ENCODE data around the gene FMN1.

The FMN1 gene

DNA sequence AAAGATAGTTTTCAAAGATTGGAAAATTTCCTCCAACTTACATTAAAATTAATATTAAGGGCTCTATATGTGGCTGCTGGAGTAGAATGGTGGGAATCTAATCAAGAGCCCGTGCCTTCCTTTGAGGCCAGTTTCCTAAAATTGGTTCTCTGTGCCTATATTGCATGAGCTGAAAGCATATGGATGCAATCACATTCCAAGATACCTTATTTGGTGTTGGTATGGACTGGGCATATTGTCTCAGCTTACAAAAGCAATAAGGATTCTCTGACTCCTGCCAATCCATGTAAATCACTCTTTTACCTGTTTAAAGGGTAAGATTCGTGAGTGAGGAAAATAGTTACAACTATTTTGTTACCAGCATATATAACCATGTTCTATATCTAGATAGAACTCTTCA lies 365.1 kb downstream of the FMN1 start:
- DNase-seq (ENCODE audit: low read depth in 2 of 2): no peak

DNA sequence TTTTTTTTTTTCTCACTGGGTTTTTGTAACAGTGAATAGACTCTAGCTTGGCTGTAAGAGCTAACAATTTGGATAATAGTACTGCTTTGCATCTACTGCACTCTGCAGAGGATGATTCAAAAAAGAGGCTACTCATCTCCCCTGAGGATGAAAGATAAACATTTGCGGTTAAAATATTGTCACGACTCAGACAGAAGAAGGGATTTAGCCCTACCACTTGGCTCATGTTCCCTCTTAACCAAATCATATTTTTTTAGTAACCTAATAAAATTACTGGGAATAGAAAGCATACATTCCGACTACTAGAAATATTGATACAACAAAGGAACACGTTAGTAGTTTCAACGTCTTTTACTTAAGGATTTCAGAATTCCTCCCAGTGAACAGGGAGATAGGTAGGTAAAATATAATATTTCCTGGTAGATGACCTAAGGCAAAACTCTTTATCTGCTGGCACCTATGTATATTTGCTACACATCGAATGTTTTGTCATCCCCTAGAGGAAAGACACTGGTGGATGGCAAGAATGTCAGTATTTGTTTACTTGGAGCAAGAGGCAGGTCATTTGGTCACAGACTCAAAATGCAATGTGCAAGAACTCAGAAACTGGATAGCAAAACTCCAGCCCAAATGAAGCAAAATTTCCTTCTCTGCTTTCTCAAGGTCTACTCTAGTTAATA lies 365.9 kb downstream of the FMN1 start:
- no peak for DNase-seq (ENCODE audit: low read depth in 2 of 2)

DNA sequence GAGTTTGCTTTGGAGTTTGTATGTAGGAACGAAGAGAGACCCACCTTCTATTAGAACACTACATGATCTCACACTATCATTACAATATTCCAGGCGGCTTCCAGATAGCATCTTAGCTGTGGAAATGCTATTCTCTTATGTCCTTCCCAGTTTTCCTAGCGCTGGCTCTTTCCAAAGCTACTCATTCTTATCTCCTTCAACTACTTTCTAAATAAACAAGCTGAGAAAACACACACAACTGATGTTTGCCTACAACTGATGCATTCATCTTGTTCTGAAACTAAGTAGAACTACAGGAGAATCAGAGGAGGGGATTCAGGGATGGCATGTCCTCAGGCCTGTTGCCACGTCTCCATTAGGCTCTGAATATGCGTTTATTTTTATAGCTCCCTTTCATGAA lies 367.8 kb downstream of the FMN1 start:
- DNase-seq (ENCODE audit: low read depth in 2 of 2): no peak

- no peak for DNase-seq (ENCODE audit: low read depth in 2 of 2)
Measured at GRCh38 chr15:32825219-32825618, 369.3 kb downstream of the FMN1 start.

DNA sequence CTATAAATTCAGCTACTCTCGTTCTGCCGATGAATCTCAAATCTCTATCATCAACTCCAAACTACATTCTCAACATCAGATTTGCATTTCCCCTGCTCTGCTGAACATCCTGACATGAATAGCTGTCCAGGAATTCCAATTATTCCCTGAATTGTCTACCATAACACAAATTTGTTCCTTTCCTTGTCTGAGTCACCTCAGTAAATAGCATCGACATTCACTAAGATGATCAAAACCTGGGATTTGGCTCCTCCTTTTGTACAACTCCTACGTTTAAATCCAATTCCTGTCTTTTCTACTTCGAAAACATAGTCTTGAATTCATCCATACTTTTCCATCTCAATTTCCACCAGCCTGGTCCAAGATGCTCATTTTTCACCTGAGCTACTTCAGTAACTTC lies 369.7 kb downstream of the FMN1 start:
- no peak for DNase-seq (ENCODE audit: low read depth in 2 of 2)

GRCh38 chr15:32823750-32824149 lies 370.8 kb downstream of the FMN1 start:
- no peak for DNase-seq (ENCODE audit: low read depth in 2 of 2)

DNA sequence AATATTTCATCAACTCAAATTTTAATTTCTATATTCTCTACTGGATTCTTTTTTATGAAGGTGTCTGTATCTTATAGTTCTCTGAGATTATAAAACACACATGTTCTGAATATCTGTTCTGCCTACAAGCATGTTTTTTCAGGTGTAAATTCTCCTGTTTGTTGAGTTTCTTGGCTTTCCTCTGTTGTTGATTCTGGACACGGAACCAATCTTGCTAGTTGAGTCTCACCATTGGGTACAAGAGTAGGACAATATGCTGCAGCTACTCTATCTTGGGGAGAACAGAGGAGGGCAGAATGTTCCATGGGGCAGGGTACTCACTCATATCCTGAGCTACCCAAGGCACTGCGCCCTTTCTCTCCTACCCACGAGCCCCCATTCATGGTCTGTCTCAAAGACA lies 371.8 kb downstream of the FMN1 start:
- no peak for DNase-seq (ENCODE audit: low read depth in 2 of 2)

GRCh38 chr15:32819448-32819847 lies 375.1 kb downstream of the FMN1 start:
- DNase-seq (ENCODE audit: low read depth in 2 of 2): no peak

GRCh38 chr15:32818758-32819447 lies 375.6 kb downstream of the FMN1 start:
- no peak for DNase-seq (ENCODE audit: low read depth in 2 of 2)

DNA sequence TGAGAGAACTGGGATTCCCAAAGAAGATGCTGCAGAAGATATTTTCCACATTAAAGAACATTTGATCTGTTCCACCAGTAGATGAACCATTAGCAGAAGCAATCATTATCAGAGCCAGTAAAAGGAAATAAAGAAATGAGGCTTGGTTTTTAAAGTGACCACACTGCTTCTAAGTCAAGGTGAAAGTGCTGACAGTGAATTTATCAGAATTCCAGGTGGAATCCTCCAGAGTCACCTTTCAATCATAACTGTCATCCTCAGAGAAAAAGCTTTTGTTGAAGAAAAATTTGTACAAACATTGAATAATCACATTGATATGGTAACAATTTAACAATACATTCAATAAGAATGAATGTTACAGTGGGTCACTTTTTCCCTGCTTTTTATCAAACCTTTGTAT lies 376.9 kb downstream of the FMN1 start:
- DNase-seq (ENCODE audit: low read depth in 2 of 2): no peak

- DNase-seq (ENCODE audit: low read depth in 2 of 2): no peak
Measured at GRCh38 chr15:32807331-32807730, 387.2 kb downstream of the FMN1 start.

DNA sequence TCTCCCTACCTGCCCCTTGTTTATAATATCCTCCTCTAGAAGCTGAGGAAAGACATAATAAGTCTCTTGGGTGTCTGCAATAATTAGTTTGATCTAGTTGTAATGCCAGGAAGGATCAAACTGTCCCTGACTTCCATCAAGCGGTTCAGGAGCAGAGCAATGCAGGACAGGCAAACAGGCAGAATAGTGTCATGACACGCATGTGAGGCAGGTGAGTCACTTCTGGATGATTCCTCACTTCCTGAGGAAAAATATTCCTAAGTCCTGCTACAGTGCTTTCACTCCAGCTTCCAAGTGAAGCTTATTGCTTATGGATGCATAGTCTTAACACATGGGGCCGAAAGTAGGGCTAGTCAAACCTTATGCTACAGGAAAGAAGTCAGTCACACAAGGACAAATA lies 390.9 kb downstream of the FMN1 start:
- no peak for DNase-seq (ENCODE audit: low read depth in 2 of 2)

DNA sequence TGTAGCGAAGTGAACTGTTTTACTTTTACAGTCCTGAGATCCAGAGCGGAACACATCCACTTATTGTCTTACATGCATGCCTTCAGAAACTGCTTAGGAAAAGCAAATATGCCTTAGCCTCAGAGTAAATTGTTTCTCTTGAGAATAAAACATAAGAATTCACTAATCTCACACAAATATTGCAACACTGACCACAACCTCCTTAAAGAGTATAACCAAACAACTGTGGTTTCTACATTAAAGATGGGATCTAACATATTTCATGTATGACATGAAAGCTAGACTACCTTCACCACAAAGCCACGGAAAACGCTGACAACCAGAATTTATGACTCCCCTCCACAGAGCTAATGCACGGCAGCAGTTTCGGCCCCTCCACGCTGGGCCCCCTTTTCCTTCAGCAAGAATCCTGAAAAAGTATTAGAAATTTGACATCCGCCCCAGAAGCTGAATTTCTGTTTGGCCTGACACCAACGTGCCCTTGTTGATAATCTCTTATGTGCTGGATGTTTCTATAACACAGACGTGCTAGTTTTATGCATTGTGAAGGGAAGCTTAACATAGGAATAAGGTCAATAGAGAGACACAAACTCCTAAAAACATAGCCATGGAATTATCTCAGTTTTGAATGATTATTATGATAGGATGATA lies 392.1 kb downstream of the FMN1 start:
- DNase-seq (ENCODE audit: low read depth in 2 of 2): peak in 1 of 2 donors; percentile 2

DNA sequence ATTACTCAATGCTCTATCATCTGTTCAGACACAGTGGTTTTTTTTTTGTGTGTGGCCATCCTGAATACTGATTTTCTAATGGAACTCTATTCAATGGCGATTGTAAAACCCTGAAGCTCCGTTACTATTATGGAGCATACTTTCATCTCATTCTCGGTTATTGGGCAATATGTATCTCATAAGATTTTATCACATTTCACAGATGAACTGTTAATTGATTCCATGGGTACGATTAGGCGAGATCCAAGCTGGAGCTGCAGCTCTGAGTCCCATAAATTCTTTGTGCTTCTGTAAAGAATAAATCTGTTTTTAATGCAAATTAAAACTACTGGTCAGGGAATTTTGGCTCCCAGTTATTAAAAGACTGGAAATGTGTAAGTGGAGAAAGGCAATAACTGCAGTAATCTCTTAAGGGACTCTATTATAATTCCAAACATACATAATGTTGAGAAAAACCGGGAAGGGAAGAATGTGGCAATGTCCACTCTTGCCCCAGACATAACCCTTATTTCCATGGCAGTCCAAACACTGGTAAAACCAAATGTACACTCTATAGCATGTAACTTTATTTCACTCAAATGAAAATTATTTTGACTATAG lies 394.5 kb downstream of the FMN1 start:
- DNase-seq (ENCODE audit: low read depth in 2 of 2): no peak

DNA sequence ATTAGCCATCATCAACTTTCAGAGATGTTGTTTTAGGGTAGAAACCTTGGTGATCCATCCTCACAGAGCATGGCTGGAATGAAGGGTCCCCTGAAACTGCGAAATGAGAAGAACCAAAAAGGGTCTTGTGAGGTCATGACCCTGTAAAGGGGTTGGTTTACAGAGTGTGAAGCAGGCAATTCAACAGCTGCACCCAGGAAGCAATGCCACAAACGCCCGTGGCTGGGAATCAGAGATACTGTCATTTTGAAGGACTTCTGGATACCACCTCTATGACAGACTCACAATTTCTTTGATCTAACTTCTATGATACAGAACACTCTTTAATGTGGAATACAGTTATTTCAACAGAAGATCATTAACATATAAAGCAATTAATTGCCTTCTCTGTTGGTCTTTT lies 397.7 kb downstream of the FMN1 start:
- no peak for DNase-seq (ENCODE audit: low read depth in 2 of 2)

DNA sequence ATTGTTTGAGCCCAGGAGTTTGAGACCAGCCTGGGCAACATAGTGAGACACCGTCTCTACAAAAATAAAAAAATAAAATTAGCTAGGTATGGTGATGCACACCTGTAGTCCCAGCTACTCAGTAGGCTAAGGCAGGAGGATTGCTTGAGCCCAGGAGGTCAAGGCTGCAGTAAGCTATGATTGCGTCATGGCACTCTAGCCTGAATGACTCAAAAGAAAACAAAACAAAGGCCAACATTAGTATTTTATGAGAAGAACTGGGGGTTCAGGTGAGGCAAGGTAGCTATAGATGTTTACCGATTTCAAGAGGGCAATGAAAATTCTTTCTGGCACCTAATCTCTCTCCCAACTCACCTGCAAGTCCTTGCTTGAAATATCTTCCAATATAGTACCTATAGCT lies 399.5 kb downstream of the FMN1 start:
- no peak for DNase-seq (ENCODE audit: low read depth in 2 of 2)

GRCh38 chr15:32792436-32792835 lies 402.1 kb downstream of the FMN1 start:
- no peak for DNase-seq (ENCODE audit: low read depth in 2 of 2)

DNA sequence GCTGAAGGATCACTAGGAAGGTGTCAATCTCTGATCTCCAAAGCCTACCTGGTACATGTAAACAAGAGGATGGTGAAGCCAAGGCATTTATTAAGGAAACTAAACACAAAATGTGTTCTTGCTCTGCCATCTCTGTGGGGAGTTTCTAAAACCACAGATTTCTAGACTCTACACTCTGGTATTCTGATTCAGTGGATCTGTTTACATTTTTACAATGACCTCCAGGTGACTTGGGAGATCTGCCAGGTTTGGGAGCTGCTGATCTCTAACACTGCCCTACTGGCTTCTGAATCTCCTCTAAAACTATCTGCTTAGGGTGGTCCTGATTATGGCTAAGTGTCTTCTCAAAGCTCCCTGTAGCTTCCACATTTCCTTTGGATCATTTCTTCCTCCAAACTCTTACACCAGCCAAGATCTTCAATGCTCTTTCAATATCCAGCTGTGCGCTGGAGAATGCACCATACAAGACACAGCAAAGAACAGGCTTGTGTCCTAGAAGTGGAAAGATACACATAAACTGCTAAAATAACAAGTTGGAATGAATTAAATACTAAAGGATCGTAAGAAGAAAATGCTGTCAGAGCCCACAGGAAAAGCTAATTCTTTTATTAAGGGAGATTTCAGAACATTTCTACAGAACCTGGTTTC lies 404.0 kb downstream of the FMN1 start:
- DNase-seq (ENCODE audit: low read depth in 2 of 2): no peak

DNA sequence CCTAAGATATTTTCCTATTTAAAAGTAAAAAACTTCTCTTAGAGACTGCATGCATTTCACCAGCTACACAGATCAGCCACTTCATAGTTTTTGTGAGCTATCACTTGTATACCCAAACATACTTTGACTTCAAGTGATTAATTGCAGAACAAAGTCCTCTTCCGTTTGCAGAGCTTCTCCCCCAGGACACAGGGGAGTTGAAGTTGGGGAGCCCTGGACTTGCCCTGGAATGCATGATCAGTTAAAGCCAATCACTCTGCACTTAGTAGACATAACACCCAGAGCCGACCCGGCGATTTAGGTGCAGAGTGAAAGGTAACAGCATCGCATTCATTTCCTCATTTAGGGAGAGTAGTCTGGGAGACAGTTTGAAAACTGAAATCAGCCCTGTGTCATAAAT lies 406.6 kb downstream of the FMN1 start:
- DNase-seq (ENCODE audit: low read depth in 2 of 2): no peak

DNA sequence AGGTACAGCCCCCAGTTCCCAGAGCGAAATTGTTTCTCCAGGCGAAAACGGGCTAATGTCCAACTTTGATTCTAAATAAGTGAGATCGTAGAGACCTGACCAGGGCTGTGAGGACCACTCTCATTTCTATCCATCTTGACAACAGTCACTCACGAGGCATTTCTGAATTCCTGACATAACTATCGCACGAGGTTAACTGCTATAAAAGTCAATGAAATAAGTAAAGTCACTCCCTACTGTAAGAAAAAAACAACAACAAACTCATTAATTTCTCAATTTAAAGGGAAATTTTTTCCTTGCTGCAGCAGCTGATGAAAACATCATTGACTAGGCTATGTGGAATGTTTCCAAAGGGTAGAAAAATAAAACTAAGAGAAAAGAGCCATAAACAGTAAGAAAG lies 407.6 kb downstream of the FMN1 start:
- DNase-seq (ENCODE audit: low read depth in 2 of 2): no peak

GRCh38 chr15:32784581-32784980 lies 409.9 kb downstream of the FMN1 start:
- DNase-seq (ENCODE audit: low read depth in 2 of 2): no peak

DNA sequence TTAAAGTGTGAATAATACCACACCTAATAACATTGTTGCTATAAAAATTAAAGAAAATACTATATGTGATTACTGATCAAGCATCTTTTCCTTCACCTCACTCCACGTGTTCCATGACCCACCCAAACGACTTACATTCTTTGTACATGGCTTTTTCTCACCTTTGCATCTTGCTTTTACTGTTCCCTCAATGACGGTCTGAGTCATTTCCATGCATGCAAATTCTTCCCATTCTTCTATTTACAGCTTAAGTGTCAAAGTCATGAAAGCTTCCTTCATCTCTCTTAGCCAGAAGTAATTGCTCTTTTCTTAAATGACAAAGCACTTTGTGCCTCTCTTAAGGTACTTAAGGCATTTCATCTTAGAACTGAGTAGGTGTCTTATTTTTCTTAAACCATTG lies 412.7 kb downstream of the FMN1 start:
- no peak for DNase-seq (ENCODE audit: low read depth in 2 of 2)
